Tracheal epithelial cell (primary cell): ENCODE measurements around the gene IGFALS. TPM values are rescaled to one million over a fixed set of nuclear protein-coding genes. Genes with fewer than 3 reads are reported as not detected.

Source experiments
- total RNA-seq: library from RNA; depleted of rRNA; stranded (reverse); fragments of >200 nt; gene quantifications from 2 replicates; pipeline ENCODE4 v1.2.1, GENCODE V29; 2014

The IGFALS gene
- total RNA-seq: under 0.01 TPM in 1 of 2 replicates, not detected in the other

DNA sequence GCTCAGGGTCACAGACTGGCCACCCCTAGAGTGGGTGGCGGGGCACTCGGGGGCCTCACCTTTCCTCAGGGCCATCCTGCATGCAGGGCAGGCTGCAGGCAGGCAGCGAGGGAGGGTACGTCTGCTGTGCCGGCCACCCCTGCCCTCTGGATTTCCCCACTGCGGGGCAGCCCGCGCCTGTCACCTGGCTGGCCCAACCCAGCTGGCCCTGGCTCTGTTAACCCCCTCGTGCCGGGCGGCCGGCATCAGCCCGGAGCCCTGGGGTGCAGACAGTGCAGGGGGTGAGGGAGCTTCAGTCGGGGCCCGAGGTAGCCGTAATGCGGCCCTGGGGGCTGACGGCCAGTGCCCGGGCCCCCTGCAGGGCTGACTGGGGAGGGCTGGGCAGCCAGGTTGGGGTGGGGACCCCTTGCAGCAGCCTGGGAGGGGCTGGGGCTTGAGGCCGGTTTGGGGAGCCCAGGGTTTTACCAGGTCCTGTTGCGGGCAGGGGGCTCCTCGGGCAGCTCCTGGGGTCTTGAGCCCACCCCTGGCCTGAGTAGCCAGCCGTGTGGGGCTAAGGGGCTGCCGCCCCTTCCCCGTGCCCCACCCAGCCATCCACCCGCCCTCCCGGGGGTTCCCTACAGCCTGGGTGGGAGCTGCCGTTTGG, at the start of gene IGFALS:
Gene IGFALS (minus strand): TSS at position 128 of the 643 bp plus-strand sequence. CDS start 53 bp downstream, at position 75.

GRCh38 chr16:1826691-1827573, 33.4 kb upstream of the IGFALS start, which contains the start of the genes FAHD1 and HAGH:
Gene FAHD1 (plus strand): TSS chr16:1827206. CDS start chr16:1827239, 33 bp downstream.
Gene HAGH (minus strand): TSS chr16:1826825. CDS start chr16:1826787, 38 bp downstream.

DNA sequence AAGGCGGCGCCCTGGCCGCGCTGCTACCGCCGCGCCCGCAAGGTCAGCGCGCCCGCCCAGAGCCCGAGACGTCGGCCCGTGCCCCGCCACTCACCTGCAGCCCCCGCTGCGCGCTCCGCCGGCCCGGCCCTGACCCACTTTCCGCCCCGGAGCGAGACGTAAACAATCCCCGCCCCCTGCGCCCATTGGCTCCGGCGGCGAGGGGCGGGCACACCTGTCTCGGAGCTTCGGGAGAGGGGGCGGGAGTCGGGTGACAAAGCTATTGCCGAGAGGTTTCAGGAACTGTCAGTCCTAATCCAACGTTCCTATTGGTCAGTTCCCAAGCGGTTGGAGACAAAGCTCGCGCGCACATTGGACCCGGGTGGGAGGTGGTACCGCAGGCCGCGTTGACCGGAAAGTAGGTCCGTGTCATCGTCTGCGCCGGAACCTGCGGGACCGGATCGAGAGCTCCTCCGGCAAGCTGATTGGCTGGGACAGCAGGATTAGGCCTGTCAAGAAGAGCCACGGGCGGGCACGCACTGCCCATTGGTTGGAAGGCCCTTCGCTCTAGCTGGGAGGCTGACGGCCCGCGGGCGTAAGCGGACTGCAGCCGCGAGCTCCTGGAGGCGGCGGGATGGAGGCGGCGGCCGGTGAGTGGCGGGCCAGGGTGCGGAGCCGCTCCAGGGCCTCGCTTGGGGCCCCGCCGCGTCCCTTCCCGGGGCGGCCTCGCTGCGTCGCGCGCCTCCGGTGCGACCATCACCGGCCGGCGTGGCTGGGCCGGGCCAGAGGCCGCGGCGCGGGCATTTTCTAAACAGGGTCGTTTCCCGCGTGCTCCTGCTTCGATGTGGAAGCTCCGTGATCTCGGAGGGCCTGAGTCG, 10.9 kb downstream of the IGFALS start, which contains the start of the genes NUBP2 and SPSB3:
Gene NUBP2 (plus strand): TSS at position 553 of the 857 bp plus-strand sequence. CDS start 61 bp downstream, at position 614.
Gene SPSB3 (minus strand): TSS at position 164 of the 857 bp plus-strand sequence. CDS start 1,088 bp downstream, outside the sequence.

DNA sequence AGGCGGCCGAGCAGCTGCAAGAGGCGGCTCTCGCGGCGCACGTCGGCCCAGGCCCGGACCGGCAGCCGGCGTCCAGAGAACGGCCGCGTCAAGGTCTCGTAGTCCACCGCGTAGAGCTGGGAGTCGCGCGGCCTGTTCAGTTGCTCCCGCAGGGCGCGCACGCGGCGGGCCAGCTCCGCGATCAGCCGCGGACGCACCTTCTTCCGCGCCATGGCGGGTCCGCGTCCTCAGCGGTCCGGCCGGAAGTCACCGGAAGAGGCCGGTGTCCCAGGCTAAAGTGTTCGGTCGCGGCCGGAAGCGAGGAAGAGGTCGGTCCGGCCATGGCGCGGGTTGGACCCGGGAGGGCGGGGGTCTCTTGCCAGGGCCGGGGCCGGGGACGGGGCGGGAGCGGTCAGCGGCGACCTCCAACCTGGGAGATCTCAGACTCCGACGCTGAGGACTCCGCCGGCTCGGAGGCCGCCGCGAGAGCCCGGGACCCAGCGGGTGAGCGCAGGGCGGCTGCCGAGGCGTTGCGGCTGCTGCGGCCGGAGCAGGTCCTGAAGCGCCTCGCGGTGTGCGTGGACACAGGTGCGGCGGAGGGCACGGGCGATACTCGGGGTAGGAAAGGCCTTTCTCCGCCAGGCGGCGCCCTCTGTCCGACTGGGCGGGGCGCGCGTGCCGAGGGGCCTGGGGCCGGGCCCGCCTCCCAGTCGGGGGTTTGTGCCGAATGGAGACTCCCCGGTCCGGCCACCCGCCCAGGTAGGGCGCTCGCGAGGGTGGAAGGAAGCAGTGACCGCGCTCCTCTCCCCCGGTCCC, 20.4 kb downstream of the IGFALS start, which contains the start of gene MRPS34:
Gene MRPS34 (minus strand): TSS at position 227 of the 795 bp plus-strand sequence. CDS start 15 bp downstream, at position 212.

GRCh38 chr16:1772362-1772907, 21.1 kb downstream of the IGFALS start, which contains the start of gene EME2:
Gene EME2 (plus strand): TSS chr16:1772810. CDS start chr16:1773228, 418 bp downstream.

DNA sequence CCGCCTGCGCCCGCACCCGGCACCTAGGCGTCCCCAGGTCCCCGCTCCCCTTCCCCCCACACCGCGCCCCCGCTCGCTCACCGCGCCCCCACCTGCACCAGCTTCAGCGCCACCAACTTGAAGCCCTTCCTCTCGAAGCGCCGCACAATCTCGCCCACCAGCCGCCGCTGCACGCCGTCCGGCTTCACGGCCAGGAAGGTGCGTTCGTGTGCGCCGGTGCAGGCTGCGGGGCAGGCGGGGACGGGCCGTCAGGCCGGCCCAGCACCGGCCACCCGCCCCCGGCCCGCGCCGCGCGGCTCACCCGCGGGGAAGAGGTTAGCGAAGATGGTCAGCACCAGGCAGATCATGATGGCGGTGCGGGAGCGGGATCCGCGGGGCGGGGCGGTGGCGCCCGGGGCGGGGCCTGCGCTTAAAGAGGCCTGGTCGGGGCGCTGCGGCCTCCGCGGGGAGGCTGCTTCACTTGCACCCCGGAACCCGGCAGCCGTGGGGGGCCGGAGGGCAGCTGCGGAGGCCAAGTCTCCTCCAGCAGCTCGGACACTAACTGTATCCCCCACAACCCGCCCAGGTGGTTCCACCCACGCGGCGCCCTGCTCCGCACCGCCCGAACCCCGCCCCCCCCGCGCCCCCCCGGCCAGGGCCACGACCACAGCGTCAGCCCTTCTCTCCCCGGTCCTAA, 22.2 kb downstream of the IGFALS start, which contains the start of gene NME3:
Gene NME3 (minus strand): TSS at position 356 of the 676 bp plus-strand sequence. CDS start 9 bp downstream, at position 347.

Other genes starting within 250 kb of the IGFALS start
- gene IFT140, start 181.6 kb downstream of the IGFALS start, total RNA-seq: 13.9 and 17.8 TPM in 2 replicates
- gene CRAMP1, start 181.3 kb downstream of the IGFALS start, total RNA-seq: 4.0 and 6.5 TPM in 2 replicates
- gene JPT2, start 115.4 kb downstream of the IGFALS start, total RNA-seq: 75.2 and 122 TPM in 2 replicates
- 20.0 and 22.2 TPM in 2 replicates for gene MAPK8IP3, start 87.5 kb downstream of the IGFALS start, total RNA-seq
- gene NME3, start 22.2 kb downstream of the IGFALS start, total RNA-seq: 114 and 146 TPM in 2 replicates
- gene EME2, start 20.9 kb downstream of the IGFALS start, total RNA-seq: 2.8 and 17.8 TPM in 2 replicates
- 91.8 and 93.1 TPM in 2 replicates for gene MRPS34, start 20.6 kb downstream of the IGFALS start, total RNA-seq
- 54.2 and 59.3 TPM in 2 replicates for gene SPSB3, start 11.1 kb downstream of the IGFALS start, total RNA-seq
- gene NUBP2, start 10.7 kb downstream of the IGFALS start, total RNA-seq: 82.7 and 111 TPM in 2 replicates
- gene HAGH, start 33.1 kb upstream of the IGFALS start, total RNA-seq: 68.2 and 75.2 TPM in 2 replicates
- 56.5 and 106 TPM in 2 replicates for gene FAHD1, start 33.5 kb upstream of the IGFALS start, total RNA-seq
- 0.24 TPM in 1 of 2 replicates, not detected in the other for gene MEIOB, start 78.5 kb upstream of the IGFALS start, total RNA-seq
- gene HS3ST6, start 124.7 kb upstream of the IGFALS start, total RNA-seq: 0.24 TPM in 1 of 2 replicates, not detected in the other
- gene MSRB1, start 149.5 kb upstream of the IGFALS start, total RNA-seq: 0.85 and 1.9 TPM in 2 replicates
- 0.24 TPM in 1 of 2 replicates, not detected in the other for gene RPL3L, start 161.0 kb upstream of the IGFALS start, total RNA-seq
- gene NDUFB10, start 165.8 kb upstream of the IGFALS start, total RNA-seq: 114 and 124 TPM in 2 replicates
- 2,434 and 3,731 TPM in 2 replicates for gene RPS2, start 171.1 kb upstream of the IGFALS start, total RNA-seq
- gene RNF151, start 173.2 kb upstream of the IGFALS start, total RNA-seq: 0.85 TPM in 1 of 2 replicates, not detected in the other
- 65.9 and 82.9 TPM in 2 replicates for gene TBL3, start 178.3 kb upstream of the IGFALS start, total RNA-seq
- 1.2 and 2.6 TPM in 2 replicates for gene NOXO1, start 187.8 kb upstream of the IGFALS start, total RNA-seq
- 8.9 and 24.9 TPM in 2 replicates for gene GFER, start 190.5 kb upstream of the IGFALS start, total RNA-seq
- 4.7 and 4.8 TPM in 2 replicates for gene SYNGR3, start 196.3 kb upstream of the IGFALS start, total RNA-seq
- 28.0 and 31.8 TPM in 2 replicates for gene ZNF598, start 216.1 kb upstream of the IGFALS start, total RNA-seq
- gene NPW, start 226.1 kb upstream of the IGFALS start, total RNA-seq: under 0.01 and 1.4 TPM in 2 replicates
- gene NHERF2, start 233.2 kb upstream of the IGFALS start, total RNA-seq: 12.8 and 17.1 TPM in 2 replicates